Transverse colon (tissue), 4 donors: Measurements from ENCODE around the gene MAD2L1BP. TPM values are rescaled to one million over a fixed set of nuclear protein-coding genes. Genes with fewer than 3 reads are reported as not detected.

Experiments
- DNase-seq: peaks from one replicate; pipeline ENCODE4 v3.0.0-alpha.2; 2019
- H3K27ac ChIP-seq, 4 donors: fragments of 200-600 bp; sonication (generic); 2 replicates each; pipeline ENCODE4 v1.5.1; 2016 to 2018; ENCODE audit warnings: inconsistent platforms in 4 of 4
- H3K27me3 ChIP-seq: fragments of 200-600 bp; sonication (generic); 2 replicates; pipeline ENCODE4 v1.5.1; 2017; ENCODE audit warnings: inconsistent platforms
- H3K36me3 ChIP-seq, 4 donors: fragments of 200-600 bp; sonication (generic); 2 replicates each; pipeline ENCODE4 v1.5.1; 2017 to 2019; ENCODE audit warnings: inconsistent platforms in 4 of 4
- H3K4me1 ChIP-seq, 4 donors: fragments of 200-600 bp; sonication (generic); 2 replicates each; pipeline ENCODE4 v1.5.1; 2017 to 2020; ENCODE audit warnings: inconsistent platforms in 4 of 4
- H3K4me3 ChIP-seq, 4 donors: fragments of 200-600 bp; sonication (generic); 1 replicate in 1 of 4; 2 replicates in 3 of 4; pipeline versions ENCODE4 v1.5.1 to v1.6.1; 2017 to 2019; ENCODE audit warnings: inconsistent platforms in 4 of 4
- H3K9me3 ChIP-seq, 2 donors: fragments of 200-600 bp; sonication (generic); 2 replicates each; pipeline ENCODE4 v1.5.1; 2017 to 2019; ENCODE audit warnings: inconsistent platforms in 2 of 2
- CTCF ChIP-seq, 5 experiments: fragments of 200-600 bp in 3 of 5; fragments of 450-650 bp in 2 of 5; sonication (generic) in 3 of 5; IDR thresholded peaks; 1 replicate in 2 of 5; 2 replicates in 3 of 5; pipeline ENCODE4 v1.5.1; 2016 to 2017; ENCODE audit warnings: antibody characterized with exemption in 5 of 5, inconsistent platforms in 3 of 5, mild to moderate bottlenecking in 2 of 5, moderate library complexity in 1 of 5
- EP300 ChIP-seq: sonication (generic); formaldehyde crosslinking; IDR thresholded peaks from one replicate; pipeline ENCODE4 v1.6.1; 2017; ENCODE audit warnings: antibody characterized with exemption, low read depth
- POLR2A ChIP-seq: fragments of 450-650 bp; IDR thresholded peaks from one replicate; pipeline ENCODE4 v1.6.1; 2016; ENCODE audit warnings: antibody characterized with exemption, mild to moderate bottlenecking, moderate library complexity
- POLR2AphosphoS5 ChIP-seq, 3 donors: sonication (generic); formaldehyde crosslinking; IDR thresholded peaks; one replicate each; pipeline ENCODE4 v1.6.1; 2016; ENCODE audit warnings: antibody characterized with exemption in 3 of 3
- WGBS, 2 donors: methylation state at CpG; one replicate each; pipeline ENCODE4 v1.1.5; 2018; ENCODE audit warnings: low coverage in 1 of 2; 5-methylcytosine and 5-hydroxymethylcytosine counted together
- in situ Hi-C, 4 donors: fragments of 200-750 bp; cut with MboI; loops; one replicate each; pipeline versions ENCODE4 v1.15.0 to v1.15.1; 2017; ENCODE audit warnings: low sequenced_read_pairs in 3 of 4, low pct_ligation_motif_present in 1 of 4, low pct_unique_long_range_greater_than_20kb in 1 of 4
- intact Hi-C: fragments of 100-400 bp; cut with DNase I; formaldehyde crosslinking; loops from one replicate; pipeline ENCODE4 v1.15.1; 2023; ENCODE audit warnings: low total_unique reads
- total RNA-seq, 4 donors: library from RNA; depleted of rRNA; stranded (reverse); fragments of >200 nt; gene quantifications; one replicate each; pipeline ENCODE4 v1.1.0, GENCODE V29; 2016

Gene MAD2L1BP
- total RNA-seq, 4 donors from 2014 or later, result 10.0 to 61.0 (median 42.4) TPM

- no peak for DNase-seq
- H3K9me3 ChIP-seq, result no peaks in the 10 kb centered on the region
- in situ Hi-C loops (no loop called here), intact Hi-C loops (no loop called here)
- H3K36me3 ChIP-seq, result peaks cover 0 to 19% (median 6%) of the 10 kb centered on the region in 4 donors
- peaks cover 20 to 41% (median 33%) of the 10 kb centered on the region in 4 donors for H3K4me1 ChIP-seq
- H3K27me3 ChIP-seq, result no peaks in the 10 kb centered on the region
- no peak overlapping the region for H3K4me3 ChIP-seq
- no peak for TF ChIP-seq POLR2AphosphoS5 (IDR thresholded peaks at IDR 0.05)
- TF ChIP-seq CTCF (IDR thresholded peaks at IDR 0.05), result no peak
- no peak for TF ChIP-seq EP300
- no peak for TF ChIP-seq POLR2A
- H3K27ac ChIP-seq, result no peak overlapping the region
- WGBS, 2 donors, result 94% methylated on average over 21 of the region's 21 CpGs; no CpG with 5 or more reads in 1 of the 2 donors
Measured at GRCh38 chr6:43639984-43640800, 4.6 kb downstream of the MAD2L1BP start.

GRCh38 chr6:43644940-43645612 lies 9.4 kb downstream of the MAD2L1BP start, which contains the start of gene RSPH9:
Gene RSPH9, plus strand, starts transcription at chr6:43645036. Its CDS starts 63 bp downstream, at chr6:43645099.
- in situ Hi-C loops, result no loop called here
- H3K4me3 ChIP-seq, result peak within 1 kb of the TSS; percentile 18 to 52 (median 33)
- peak within 1 kb of the TSS; percentile 37 to 74 (median 68) for H3K27ac ChIP-seq

GRCh38 chr6:43645613-43645964 lies 9.9 kb downstream of the MAD2L1BP start:
- 0 to 27% methylated on average over 3 to 9 of the region's 9 CpGs for WGBS, 2 donors
- intact Hi-C loops, result no loop called here
- H3K36me3 ChIP-seq, result peaks cover 0 to 9% (median 2%) of the 10 kb centered on the region in 4 donors
- TF ChIP-seq CTCF (IDR thresholded peaks at IDR 0.05) (no peak), POLR2AphosphoS5 (IDR thresholded peaks at IDR 0.05) (no peak), POLR2A (no peak), EP300 (no peak)
- in situ Hi-C loops, result no loop called here
- no peak for DNase-seq
- peak overlapping the region in 3 of 4 donors; percentile 26 to 52 (median 40) for H3K4me3 ChIP-seq
- peaks cover 8 to 13% (median 10%) of the 10 kb centered on the region in 4 donors for H3K4me1 ChIP-seq
- peak overlapping the region; percentile 37 to 74 (median 68) for H3K27ac ChIP-seq
- H3K9me3 ChIP-seq, result no peaks in the 10 kb centered on the region
- H3K27me3 ChIP-seq, result no peaks in the 10 kb centered on the region

More at GRCh38 chr6:43644940-43645612, 9.4 kb downstream of the MAD2L1BP start, which contains the start of gene RSPH9:
- Histone ChIP-seq H3K9me3 (no peaks in the 10 kb centered on the region), H3K4me1 (peaks cover 8 to 13% (median 10%) of the 10 kb centered on the region in 4 donors), H3K36me3 (peaks cover 0 to 14% (median 4%) of the 10 kb centered on the region in 4 donors), H3K27me3 (no peaks in the 10 kb centered on the region)
- intact Hi-C loops, result no loop called here
- 0 to 4% methylated on average over 5 to 45 of the region's 52 CpGs for WGBS, 2 donors
- TF ChIP-seq EP300 (no peak), POLR2AphosphoS5 (IDR thresholded peaks at IDR 0.05) (no peak), POLR2A (no peak), CTCF (IDR thresholded peaks at IDR 0.05) (no peak)
- peak; percentile 82 for DNase-seq

- TF ChIP-seq POLR2AphosphoS5 (IDR thresholded peaks at IDR 0.05) (no peak), POLR2A (no peak), CTCF (IDR thresholded peaks at IDR 0.05) (no peak), EP300 (no peak)
- no peak for DNase-seq
- in situ Hi-C loops, result no loop called here
- no peaks in the 10 kb centered on the region for H3K9me3 ChIP-seq
- no peaks in the 10 kb centered on the region for H3K36me3 ChIP-seq
- H3K4me1 ChIP-seq, result peaks cover 8 to 13% (median 10%) of the 10 kb centered on the region in 4 donors
- intact Hi-C loops, result no loop called here
- H3K27ac ChIP-seq, result no peak overlapping the region
- no peak overlapping the region for H3K4me3 ChIP-seq
- WGBS, 2 donors, result 95 to 100% methylated on average over 1 to 3 of the region's 3 CpGs
- H3K27me3 ChIP-seq, result no peaks in the 10 kb centered on the region
Measured at GRCh38 chr6:43647613-43648012, 12.0 kb downstream of the MAD2L1BP start.
